Activated CD8-positive, alpha-beta memory T cell treated with anti-CD3 and anti-CD28 coated beads for 4 hours (primary cell): Measurements from ENCODE around the gene ADCK2.
A peak's percentile ranks its signal among the peaks of the same experiment; 100 is the strongest.
"Not testable (repeated sequence)": the region's sequence is repeated elsewhere in the genome, so short reads cannot be mapped to it uniquely, and the experiment has no call there.

ENCODE experiments used
- DNase-seq, 2 donors: peaks; one replicate each; pipeline ENCODE4 v3.0.0-alpha.2; 2020; ENCODE audit warnings: low read depth in 2 of 2

ADCK2 gene

DNA sequence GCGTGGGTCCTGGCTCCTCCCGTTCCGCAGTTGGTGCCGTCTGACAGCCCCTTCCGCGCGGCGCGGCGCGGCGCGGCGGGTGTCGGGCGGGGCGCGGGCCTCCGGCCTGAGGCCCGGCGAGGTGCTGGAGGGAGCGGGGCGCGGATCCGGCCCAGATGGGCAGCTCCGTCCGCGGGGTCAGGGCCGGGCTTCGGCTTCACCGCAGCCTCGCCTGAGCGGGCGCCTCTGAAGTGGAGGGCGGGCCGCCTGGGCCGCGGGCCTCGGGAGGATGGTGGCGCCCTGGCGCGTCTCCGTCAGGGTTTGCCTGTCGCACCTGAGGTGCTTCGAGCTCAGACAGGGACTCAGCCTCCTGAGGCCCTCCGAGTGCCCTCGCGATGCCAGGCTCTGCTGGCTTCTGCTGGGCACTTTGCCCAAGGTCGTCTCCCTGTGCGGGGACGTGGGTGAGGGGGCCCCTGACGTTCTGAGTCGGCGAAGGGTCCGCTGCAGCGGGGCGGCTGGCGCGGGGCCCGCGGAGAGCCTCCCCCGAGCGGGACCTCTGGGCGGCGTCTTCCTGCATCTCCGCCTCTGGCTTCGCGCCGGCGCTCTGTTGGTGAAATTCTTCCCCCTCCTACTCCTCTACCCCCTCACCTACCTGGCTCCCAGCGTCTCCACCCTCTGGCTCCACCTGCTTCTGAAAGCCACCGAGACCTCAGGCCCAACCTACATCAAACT, 473 bp downstream of the ADCK2 start:
- peak in 1 of 2 donors; percentile 37 for DNase-seq

DNA sequence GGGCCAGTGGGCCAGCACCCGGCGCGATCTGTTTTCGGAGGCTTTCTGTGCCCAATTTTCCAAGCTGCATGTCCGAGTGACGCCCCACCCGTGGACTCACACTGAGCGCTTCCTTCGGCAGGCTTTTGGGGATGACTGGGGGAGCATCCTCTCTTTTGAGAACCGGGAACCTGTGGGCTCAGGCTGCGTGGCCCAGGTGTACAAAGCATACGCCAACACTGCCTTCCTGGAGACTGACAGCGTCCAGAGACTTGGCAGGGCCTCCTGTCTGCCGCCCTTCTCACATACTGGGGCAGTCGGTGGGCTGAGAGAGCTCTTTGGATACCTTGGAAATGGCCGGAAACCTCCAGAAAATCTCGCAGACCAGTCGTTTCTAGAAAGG, 1.0 kb downstream of the ADCK2 start:
- no peak for DNase-seq

DNA sequence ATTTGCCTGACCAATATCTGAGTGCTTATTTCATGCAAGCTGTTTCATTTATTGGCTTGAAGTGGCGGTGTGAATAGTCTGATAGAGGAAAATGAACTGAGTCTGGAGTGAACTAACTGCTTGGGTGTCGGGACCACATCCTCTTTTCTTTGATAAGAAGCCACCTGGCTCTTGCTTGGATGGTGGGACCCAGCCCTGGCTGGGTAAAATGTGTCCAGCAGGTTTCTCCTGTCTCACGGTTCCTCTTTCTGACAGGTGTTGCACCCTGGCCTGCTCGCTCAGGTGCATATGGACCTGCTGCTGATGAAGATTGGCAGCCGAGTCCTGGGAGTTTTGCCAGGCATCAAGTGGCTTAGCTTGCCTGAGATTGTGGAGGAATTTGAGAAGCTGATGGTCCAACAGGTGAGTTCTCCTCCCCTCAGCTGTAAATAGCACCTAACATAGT, 1.6 kb downstream of the ADCK2 start:
- no peak for DNase-seq

DNA sequence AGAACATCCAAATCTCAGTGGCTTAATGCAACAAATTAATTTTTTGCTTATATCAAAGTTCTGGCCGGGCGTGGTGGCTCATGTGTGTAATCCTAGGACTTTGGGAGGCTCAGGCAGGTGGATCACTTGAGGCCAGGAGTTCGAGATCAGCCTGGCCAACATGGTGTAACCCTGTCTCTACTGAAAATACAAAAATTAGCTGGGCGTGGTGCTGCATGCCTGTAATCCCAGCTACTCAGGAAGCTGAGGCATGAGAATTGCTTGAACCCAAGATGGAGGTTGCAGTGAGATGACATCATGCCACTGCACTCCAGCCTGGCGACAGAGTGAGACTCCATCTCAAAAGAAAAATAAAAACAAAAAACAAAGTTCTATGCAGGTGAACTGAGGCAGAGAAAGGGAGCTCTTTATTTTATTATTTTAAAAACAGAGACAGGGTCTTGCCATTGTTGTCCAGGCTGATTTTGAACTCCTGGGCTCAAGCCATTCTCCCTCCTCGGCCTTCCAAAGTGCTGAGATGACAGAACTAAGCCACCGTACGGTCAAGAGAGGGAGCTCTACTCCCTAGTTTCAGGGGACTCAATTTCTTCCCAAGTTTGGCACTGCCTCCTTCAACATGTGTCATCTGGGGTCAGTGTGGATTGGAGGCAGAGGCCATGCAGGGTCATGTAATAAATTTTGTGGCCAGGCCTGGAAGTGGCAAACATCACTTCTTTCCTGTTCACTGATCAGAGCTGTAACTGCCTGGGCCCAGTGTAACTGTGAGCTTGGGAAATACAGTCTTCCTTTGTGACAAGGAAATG, 2.4 kb downstream of the ADCK2 start:
- DNase-seq: no peak

DNA sequence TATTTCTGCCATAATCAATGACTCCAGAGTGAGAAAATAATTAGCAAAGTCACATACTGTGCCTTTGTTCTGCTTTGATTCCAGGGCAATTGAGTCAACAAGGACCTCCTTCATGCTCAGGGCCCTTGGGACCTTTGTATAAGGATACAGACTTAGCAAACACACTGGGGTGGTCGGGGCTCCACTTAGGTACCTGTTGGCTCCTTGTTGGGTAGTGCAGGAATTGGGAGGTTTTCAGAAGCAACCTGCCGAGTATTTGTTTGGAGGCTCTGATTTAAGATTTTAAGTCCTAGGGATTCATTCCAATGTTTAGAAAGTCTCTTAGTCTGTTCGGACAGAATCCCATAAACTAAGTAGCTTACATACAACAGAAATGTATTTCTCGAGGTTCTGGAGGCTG, 3.0 kb downstream of the ADCK2 start:
- no peak for DNase-seq

DNA sequence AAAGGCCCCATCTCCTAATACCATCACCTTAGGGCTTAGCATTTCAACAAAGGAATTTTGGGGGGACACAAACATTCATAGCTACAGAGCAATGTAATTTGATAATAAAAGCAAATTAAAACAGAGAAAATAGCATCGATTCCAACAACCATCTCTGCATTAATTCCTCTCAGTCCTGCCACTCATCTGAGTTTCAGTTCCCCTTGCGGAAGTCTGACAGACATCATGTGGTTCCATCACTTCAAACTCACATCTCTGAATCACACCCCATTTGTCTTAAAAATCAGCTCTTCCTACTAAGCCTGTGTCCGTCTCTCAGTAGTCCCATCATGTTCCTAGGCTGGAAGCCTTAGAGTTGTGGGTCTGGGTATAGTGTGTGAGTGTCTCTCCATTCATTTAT, 3.6 kb downstream of the ADCK2 start:
- no peak for DNase-seq

DNA sequence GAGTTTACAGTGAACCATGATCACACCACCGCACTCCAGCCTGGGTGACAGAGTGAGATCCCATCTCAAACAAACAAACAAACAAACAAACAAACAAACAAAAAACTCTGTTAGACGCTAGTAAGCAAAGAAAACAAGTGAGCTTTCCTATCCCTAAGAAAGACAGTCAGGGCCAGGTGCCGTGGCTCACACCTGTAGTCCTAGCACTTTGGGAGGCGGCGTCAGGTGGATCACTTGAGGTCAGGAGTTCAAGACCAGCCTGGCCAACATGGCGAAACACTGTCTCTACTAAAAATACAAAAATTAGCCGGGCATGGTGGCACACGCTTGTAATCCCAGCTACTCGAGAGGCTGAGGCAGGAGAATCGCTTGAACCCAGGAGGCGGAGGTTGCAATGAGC, 4.2 kb downstream of the ADCK2 start:
- not testable (repeated sequence) for DNase-seq

DNA sequence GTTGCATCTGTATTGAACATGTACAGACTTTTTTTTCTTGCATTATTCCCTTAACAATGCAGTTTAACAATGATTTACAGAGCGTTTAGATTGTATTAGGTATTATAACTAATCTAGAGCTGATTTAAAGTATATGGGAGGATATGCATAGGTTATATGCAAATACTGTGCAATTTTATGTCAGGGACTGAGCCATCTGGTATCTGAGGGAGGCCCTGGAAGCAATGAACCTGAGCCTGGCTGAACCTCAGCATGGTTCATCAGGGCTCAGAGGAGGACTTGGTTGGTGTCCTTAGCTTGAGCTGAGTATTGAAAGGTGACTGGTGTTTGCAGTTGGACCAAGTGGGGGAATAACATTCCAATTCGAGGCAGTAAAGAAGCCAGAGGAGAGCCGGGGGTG, 4.8 kb downstream of the ADCK2 start:
- no peak for DNase-seq

DNA sequence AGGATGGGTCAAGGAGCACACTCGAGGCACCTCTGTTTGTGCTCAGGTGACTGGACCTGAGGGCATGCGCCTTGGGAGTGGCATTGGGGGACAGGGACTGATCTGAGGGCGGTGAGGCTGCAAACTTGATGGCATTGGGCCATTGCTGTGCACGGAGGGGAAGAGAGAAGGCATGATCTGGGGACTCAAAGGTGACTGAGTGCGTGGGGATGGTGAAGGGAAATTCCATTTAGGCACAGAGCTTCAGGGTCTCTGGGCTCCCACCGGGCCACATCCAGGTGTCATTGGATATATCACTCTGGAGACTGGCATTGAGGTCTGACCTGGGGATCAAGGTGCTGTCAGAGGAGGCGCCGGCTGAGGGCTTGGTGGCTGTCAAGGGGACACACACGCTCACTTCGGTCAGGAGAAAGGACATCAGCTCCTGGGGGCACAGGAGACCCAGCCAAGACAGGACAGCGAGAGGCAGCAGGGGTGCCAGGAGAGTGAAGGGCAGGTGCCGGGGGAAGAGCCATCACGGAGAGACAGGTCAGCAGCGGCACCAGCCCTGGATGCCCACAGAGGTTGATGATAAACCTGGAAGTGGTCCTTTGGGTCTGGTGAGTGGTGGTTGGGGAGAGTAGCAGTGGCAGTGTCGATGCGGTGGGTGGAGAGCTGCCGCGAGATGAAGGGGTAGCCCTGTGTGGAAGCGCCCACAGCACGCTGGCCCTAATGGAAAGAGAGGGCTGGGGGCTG, 5.5 kb downstream of the ADCK2 start:
- no peak for DNase-seq

DNA sequence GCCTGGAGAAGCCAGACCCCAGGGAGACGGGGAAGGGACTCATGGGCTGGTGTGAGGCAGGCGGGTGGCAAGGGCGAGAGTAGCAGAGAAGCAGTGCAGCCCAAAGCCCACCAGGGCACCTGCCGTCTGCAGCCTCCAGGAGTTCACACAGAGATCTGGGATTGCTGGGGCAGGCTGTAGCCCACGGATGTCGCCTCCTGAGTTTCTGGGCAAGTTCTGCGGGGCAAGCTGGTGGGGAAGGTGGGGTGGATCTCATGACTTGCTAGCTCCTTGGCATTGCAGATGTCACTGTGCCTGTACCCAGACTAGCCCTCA, 6.0 kb downstream of the ADCK2 start:
- no peak for DNase-seq

DNA sequence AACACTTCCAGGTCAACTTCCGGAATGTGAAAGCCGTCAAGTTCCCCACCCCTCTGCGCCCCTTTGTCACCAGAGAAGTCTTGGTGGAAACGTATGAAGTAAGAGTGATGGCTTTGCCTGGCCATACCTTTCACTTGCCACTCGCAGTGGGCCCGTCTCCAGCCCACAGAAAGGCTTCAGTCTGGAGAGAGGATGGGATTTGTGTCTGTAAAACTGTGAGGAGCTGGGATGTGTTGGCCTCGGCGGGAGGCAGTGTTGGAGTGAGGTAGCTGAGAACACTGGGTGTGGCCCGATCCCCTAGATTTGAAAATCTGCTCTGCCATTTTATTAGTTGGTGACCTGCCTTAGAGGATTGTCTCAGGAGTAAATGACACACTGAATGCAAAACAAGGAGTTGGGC, 6.4 kb downstream of the ADCK2 start:
- no peak for DNase-seq

DNA sequence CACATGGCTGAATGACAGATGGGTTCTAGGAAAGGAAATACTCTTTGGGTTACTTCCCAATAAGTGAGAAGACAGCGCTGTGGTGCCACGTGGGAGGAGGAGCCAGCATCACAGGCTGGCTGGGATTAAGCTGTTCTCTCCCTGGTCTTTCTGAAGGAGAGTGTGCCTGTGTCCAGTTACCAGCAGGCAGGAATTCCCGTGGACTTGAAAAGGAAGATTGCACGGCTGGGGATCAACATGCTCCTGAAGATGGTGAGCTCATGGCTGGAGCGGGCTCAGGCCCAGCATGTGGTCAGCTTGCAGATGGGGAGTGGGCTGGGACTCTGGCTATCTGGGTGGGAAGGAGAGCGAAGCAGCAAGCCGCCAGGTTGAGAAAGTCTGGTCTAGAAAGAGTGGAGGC, 8.1 kb downstream of the ADCK2 start:
- DNase-seq: no peak

DNA sequence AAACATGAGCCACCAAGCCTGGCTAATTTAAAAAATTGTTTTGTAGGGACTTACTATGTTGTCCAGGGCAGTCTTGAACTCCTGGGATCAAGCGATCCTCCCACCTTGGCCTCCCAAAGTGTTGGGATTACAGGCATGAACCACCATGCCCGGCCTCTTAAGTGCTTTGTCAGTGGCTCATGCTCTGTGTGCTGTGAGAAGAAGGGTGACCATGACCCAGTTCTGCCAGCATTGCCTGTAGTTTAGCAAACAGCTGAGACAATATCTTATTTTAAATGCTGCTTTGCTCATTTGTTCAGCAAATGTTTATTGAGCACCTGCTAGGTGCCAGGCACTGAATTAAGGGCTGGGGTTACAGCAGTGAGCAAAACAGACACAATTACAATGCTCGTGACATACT, 9.0 kb downstream of the ADCK2 start:
- DNase-seq: no peak

DNA sequence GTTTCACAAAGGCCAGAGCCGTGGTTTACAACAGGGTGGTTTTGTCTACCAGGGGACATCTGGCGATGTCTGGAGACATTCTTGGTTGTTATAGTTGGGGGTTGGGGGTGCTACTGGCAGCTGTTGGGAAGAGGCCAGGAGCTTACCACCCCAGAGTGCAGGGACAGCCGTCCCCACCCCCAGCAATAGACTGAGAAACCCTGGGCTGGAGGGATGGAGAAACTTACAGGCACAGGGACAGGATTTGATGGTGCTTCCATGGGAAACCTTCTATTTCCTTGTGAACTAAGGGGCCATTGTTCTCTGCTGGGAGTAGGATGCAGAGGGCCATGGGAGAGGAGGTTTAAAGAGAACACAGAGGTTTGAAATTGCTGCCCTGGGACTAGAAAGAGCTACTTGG, 10.9 kb downstream of the ADCK2 start:
- no peak for DNase-seq

DNA sequence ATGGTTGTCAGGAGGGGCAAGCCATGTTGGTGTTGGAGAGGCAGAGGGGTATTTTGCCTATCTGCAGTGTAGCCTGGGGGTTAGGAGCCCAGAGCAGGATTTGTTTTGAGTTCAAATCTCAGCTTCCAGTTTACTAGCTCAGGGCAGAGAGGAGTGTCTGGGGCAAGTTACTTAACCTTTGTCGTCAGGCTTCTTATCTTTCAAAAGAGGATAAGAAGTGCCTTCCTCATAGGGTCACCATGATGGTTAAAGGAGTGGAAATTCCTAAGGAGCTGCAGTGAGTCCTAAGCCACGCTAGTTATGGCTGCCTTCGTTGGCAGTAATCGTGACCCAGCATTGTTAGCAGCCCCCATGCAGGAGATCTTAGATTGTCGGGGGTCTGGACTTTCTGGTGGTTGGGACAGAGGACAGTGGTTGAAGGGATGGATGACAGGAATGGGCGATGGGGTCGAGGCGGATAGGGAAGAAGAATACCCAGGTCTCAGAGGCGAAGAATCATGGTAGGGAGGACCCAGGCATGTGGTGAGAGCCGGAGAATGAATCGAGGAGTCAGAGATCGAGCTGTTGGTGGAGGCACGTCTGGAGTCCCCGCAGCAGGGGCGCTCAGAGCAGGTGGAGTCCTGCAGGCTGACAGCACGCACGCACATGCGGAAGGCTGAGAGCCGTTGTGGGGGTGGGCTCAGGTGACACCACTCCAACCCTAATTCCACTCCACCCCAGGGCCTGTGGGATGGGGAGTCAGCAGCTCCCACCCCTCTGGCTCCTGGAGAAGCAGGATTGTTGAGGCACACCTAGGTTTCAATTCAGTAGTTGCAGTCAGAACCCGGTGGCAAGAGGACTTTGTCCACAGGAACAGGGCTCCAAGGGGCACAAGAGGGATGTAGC, 11.6 kb downstream of the ADCK2 start:
- DNase-seq: no peak

DNA sequence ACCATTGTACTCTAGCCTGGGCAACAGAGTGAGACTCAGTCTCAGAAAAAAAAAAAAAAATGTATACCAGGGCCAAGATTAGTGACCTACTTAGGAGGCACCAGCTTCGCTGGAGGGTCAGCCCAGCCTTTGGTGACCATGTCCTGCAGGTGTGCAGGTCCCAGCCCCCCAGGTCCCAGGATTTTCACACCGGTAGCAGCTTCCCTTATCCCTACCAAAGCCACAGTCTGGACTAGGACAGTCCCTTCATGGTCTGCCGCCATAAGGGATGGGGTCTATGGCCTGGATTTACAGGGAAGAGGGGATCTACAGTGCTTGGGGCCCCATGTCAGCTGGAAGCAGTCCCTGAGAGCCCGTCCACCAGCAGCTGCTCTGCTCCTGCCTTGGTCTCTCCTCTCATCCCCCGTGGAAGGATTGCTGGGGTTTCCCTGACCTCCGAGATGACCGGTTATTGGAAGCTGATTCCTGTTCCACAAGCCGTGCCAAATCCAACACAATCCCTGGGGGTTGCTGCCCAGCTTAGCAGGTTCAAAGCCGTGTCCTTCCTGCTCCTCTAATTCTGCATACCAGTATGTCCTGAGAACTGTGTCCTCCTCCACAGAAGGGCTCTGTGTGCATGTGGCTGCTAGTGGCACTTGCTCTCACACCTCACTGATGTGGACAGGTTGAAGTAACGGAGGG, 12.8 kb downstream of the ADCK2 start:
- DNase-seq: no peak

DNA sequence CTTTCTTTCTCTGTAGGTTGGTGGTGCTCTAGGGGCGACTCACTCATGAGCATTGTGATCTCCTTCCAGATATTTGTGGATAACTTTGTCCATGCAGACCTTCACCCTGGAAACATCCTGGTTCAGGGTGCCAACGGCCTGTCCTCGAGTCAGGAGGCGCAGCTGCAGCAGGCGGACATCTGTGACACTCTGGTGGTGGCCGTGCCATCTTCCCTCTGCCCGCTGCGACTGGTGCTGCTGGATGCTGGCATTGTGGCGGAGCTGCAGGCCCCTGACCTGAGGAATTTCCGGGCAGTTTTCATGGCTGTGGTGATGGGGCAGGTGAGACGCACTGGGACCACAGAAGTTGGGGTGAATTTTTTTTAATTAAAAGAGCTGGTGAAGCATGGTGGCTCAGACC, 14.2 kb downstream of the ADCK2 start:
- no peak for DNase-seq

DNA sequence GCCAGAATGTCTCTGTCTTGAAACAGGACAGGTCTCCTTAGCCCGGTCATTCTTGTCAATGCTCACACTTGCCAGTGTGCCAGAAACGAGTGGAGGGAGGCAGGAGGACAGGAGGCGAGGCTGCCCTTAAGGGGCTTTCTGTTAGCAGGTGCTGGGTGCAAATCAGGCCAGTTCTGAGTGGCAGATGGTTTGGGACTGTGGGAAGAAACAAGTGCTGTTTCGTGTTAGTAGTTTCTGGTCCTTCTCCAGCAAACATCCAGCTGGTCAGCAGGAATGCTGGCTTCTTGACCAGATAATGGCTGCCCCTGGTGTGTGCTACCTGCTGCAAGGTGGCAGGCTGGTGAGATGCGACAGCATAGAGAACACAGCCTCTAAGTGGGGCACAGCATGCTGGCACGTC, 15.6 kb downstream of the ADCK2 start:
- no peak for DNase-seq

DNA sequence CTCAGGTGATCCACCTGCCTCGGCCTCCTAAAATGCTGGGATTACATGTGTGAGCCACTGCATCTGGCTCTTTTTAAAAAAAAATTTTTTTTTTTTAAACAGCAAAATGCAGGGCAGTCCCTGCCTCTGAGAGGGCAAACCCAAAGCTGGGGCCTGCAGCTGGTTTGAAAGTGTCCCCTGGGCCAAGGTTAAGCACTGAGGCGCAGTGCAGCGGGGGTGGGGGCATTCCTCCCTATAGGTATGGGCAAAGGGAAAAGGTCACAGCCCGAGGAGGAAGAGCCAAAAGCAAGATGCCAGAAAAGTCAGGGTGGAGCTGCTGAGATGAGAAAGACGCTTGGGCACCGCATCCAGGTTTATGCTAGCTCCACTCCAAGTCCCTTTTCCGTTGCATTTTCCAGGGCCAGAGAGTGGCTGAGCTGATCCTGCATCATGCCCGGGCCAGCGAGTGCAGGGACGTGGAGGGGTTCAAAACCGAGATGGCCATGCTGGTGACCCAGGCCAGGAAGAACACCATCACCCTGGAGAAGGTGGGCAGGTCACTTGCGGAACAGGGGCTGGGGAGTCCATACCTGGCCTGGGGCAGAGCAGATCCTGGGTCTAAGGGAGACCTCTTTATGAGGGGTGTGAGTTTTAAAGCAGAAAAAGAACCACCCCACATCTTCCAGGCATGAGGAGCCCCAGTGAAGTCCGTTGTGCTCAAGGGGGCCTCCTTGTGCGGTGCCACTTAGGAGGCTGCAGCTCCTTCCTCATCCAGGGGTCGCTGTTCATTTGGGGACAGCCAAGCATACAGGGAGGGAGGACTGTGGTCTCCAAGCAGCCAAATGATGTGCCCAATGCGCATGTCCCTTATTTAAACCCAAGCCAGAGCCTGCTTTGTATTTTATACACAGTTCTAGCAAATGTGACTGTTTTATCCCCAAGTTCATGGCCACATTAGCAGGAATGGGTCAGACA, 16.7 kb downstream of the ADCK2 start:
- DNase-seq: no peak

DNA sequence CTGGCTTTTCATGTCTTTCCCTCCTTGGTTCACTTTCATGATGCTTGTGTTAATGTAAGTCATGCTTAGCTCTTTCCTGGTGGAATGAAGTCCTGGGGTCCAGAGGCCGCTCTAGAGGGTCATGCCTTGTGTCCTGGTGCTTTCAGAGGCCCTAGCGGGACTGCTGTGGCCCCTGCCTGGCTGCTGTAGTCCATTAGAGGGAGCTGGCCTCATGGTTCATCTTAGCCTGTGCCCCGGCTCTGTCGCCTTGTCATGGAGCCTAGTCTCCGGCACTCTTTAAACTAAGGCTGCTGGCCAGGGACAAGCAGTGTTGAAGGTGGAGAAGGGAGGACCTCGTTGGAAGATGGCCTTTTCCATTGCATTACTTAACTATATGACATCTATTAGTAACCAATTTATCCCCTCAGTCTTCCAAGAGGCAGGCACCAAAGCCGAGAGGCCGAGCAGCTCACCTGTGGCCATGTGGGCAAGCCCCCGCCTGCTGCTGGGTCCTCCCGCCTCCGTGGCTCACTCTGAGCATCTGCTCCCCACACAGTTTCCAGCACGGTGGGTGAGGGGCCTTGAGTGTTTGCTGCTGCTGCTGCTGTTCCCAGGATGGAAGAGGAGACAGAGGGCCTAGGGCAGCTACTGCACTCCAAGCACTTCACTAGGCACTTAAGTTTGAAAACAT, 18.8 kb downstream of the ADCK2 start:
- DNase-seq: no peak
